Prostate gland (tissue), 2 donors: ENCODE data around the gene DSCAML1. TPM values are rescaled to one million over a fixed set of nuclear protein-coding genes. Genes with fewer than 3 reads are reported as not detected.

ENCODE experiments used
- DNase-seq: peaks from one replicate; pipeline ENCODE4 v3.0.0-alpha.2; 2019; ENCODE audit warnings: low spot score
- H3K27ac ChIP-seq, 2 donors: fragments of 200-600 bp; sonication (generic); 2 replicates each; pipeline ENCODE4 v1.5.1; 2017 to 2019
- H3K27me3 ChIP-seq: fragments of 200-600 bp; sonication (generic); replicated peaks from 2 replicates; pipeline ENCODE4 v1.5.1; 2019; ENCODE audit not compliant: insufficient read depth
- H3K36me3 ChIP-seq, 2 donors: fragments of 200-600 bp; sonication (generic); 1 replicate in 1 of 2; 2 replicates in 1 of 2; pipeline versions ENCODE4 v1.5.1 to v1.8.1; 2017 to 2019
- H3K4me1 ChIP-seq: fragments of 200-600 bp; sonication (generic); replicated peaks from 2 replicates; pipeline ENCODE4 v1.5.1; 2019
- H3K4me3 ChIP-seq, 2 donors: fragments of 200-600 bp; sonication (generic); 2 replicates each; pipeline ENCODE4 v1.5.1; 2017 to 2019
- H3K9me3 ChIP-seq: fragments of 200-600 bp; sonication (generic); 2 replicates; pipeline ENCODE4 v1.5.1; 2017
- CTCF ChIP-seq, 4 experiments: fragments of 200-600 bp in 2 of 4; fragments of 450-650 bp in 2 of 4; sonication (generic) in 2 of 4; IDR thresholded peaks; 1 replicate in 3 of 4; 2 replicates in 1 of 4; pipeline ENCODE4 v1.5.1; 2016 to 2019; ENCODE audit warnings: antibody characterized with exemption in 4 of 4, mild to moderate bottlenecking in 2 of 4, moderate library complexity in 2 of 4
- POLR2A ChIP-seq: fragments of 450-650 bp; IDR thresholded peaks from one replicate; pipeline ENCODE4 v1.6.1; 2016; ENCODE audit warnings: antibody characterized with exemption, mild to moderate bottlenecking
- POLR2AphosphoS5 ChIP-seq: sonication (generic); formaldehyde crosslinking; IDR thresholded peaks from one replicate; pipeline ENCODE4 v1.6.1; 2017; ENCODE audit warnings: antibody characterized with exemption
- WGBS: methylation state at CpG from one replicate; pipeline ENCODE4 v1.1.5; 2018; 5-methylcytosine and 5-hydroxymethylcytosine counted together
- intact Hi-C: fragments of 100-400 bp; cut with DNase I; formaldehyde crosslinking; loops from one replicate; pipeline ENCODE4 v1.14.2; 2022
- total RNA-seq, 2 donors: library from RNA; depleted of rRNA; stranded (reverse); fragments of >200 nt; gene quantifications; one replicate each; pipeline ENCODE4 v1.1.0, GENCODE V29; 2016

The DSCAML1 gene
- total RNA-seq, 2 donors from 2014 or later: 0.14 to 2.8 TPM

- DNase-seq: no peak
- Histone ChIP-seq H3K27me3 (no peaks in the 10 kb centered on the region), H3K9me3 (no peaks in the 10 kb centered on the region), H3K36me3 (no peaks in the 10 kb centered on the region), H3K4me3 (no peak within 1 kb of the TSS), H3K27ac (peak within 1 kb of the TSS; percentile 32 to 39), H3K4me1 (no peaks in the 10 kb centered on the region)
- intact Hi-C loops: loop anchor here (5.0 kb wide), 1 partner anchor 122 kb away; no protein-coding TSS in a partner anchor
- TF ChIP-seq POLR2AphosphoS5: no peak
- no peak for TF ChIP-seq POLR2A
- TF ChIP-seq CTCF (IDR thresholded peaks at IDR 0.05): no peak
- 54% methylated on average over 22 of the region's 22 CpGs for WGBS
Observed at GRCh38 chr11:117824571-117825537, 27.8 kb upstream of the DSCAML1 start, which contains the start of gene FXYD2. Gene FXYD2, minus strand, starts transcription at chr11:117824744. Its CDS starts 66 bp downstream, at chr11:117824678.

- H3K9me3 ChIP-seq: no peaks in the 10 kb centered on the region
- intact Hi-C loops: loop anchor here (5.0 kb wide), 1 partner anchor 123 kb away; no protein-coding TSS in a partner anchor
- peak overlapping the region; percentile 32 to 39 for H3K27ac ChIP-seq
- no peak for DNase-seq
- TF ChIP-seq POLR2AphosphoS5 (no peak), POLR2A (no peak), CTCF (IDR thresholded peaks at IDR 0.05) (no peak)
- H3K4me3 ChIP-seq: no peak overlapping the region
- no peaks in the 10 kb centered on the region for H3K27me3 ChIP-seq
- 73% methylated on average over 13 of the region's 13 CpGs for WGBS
- H3K4me1 ChIP-seq: no peaks in the 10 kb centered on the region
- no peaks in the 10 kb centered on the region for H3K36me3 ChIP-seq
Observed at GRCh38 chr11:117823946-117824420, 27.0 kb upstream of the DSCAML1 start.

GRCh38 chr11:117823294-117823945 is 26.4 kb upstream of the DSCAML1 start:
- no peaks in the 10 kb centered on the region for H3K36me3 ChIP-seq
- TF ChIP-seq POLR2A (no peak), POLR2AphosphoS5 (no peak), CTCF (IDR thresholded peaks at IDR 0.05) (no peak)
- H3K27ac ChIP-seq: peak overlapping the region; percentile 32 to 39
- no peaks in the 10 kb centered on the region for H3K27me3 ChIP-seq
- WGBS: 72% methylated on average over 18 of the region's 18 CpGs
- no peaks in the 10 kb centered on the region for H3K9me3 ChIP-seq
- H3K4me1 ChIP-seq: no peaks in the 10 kb centered on the region
- intact Hi-C loops: loop anchor here (5.0 kb wide), 1 partner anchor 124 kb away; no protein-coding TSS in a partner anchor
- H3K4me3 ChIP-seq: no peak overlapping the region
- no peak for DNase-seq

- Histone ChIP-seq H3K27ac (no peak overlapping the region), H3K9me3 (no peaks in the 10 kb centered on the region), H3K36me3 (no peaks in the 10 kb centered on the region), H3K4me3 (no peak overlapping the region), H3K4me1 (no peaks in the 10 kb centered on the region), H3K27me3 (no peaks in the 10 kb centered on the region)
- intact Hi-C loops: loop anchor here (5.0 kb wide), 1 partner anchor 125 kb away; no protein-coding TSS in a partner anchor
- DNase-seq: no peak
- TF ChIP-seq CTCF (IDR thresholded peaks at IDR 0.05): peak in 2 of 4 experiments; percentile 20 to 41
- TF ChIP-seq POLR2AphosphoS5: no peak
- 69% methylated on average over 31 of the region's 33 CpGs for WGBS
Observed at GRCh38 chr11:117822074-117823033, 25.3 kb upstream of the DSCAML1 start.
